PFSK-1 (cell line): ENCODE measurements around the gene UBL4B.

ENCODE experiments used
- REST ChIP-seq, 2 experiments: IDR thresholded peaks; 2 replicates each; pipeline versions ENCODE4 v1.6.1 to v1.8.0; 2011 to 2012; ENCODE audit warnings: low read depth in 2 of 2, low read length in 2 of 2, control low read depth in 1 of 2, inconsistent platforms in 1 of 2, mild to moderate bottlenecking in 1 of 2, moderate library complexity in 1 of 2; ENCODE audit not compliant: insufficient read depth in 1 of 2
- TAF1 ChIP-seq: IDR thresholded peaks from 2 replicates; pipeline ENCODE4 v1.6.1; 2012; ENCODE audit warnings: low read length, control low read depth, borderline replicate concordance; ENCODE audit not compliant: insufficient read depth

- no peak for TF ChIP-seq TAF1
- TF ChIP-seq REST (IDR thresholded peaks at IDR 0.05; ENCODE audit: insufficient read depth in 1 of 2, low read depth in 2 of 2, low read length in 2 of 2), result no peak
Observed at GRCh38 chr1:110083061-110083865, 29.0 kb upstream of the UBL4B start.
